SK-N-SH (cell line): Measurements from ENCODE around the gene BBX. TPM values are rescaled to one million over a fixed set of nuclear protein-coding genes. Genes with fewer than 3 reads are reported as not detected.

Source experiments
- CTCF ChIA-PET: fragments of 300-600, 350-600 bp; formaldehyde crosslinking; extraction: SDS; loops from one replicate; lab custom pipeline; 2021; lab: Yijun Ruan, JAX
- POLR2A ChIA-PET: fragments of 350-600 bp; sonication (Branson Sonifier 250); formaldehyde crosslinking; extraction: SDS; loops from one replicate; lab custom pipeline; 2020; ENCODE audit warnings: antibody characterized with exemption, inconsistent platforms; lab: Yijun Ruan, JAX
- DNase-seq: peaks from one replicate; pipeline ENCODE4 v3.0.0; 2012
- H2AFZ ChIP-seq: fragments of 200-600 bp; sonication (generic); 2 replicates; pipeline ENCODE4 v1.8.1; 2016; ENCODE audit warnings: antibody characterized with exemption, mild to moderate bottlenecking, low read depth
- H3F3A ChIP-seq: fragments of 200-600 bp; sonication (generic); replicated peaks from 2 replicates; pipeline ENCODE3; 2016; ENCODE audit warnings: antibody characterized with exemption, mild to moderate bottlenecking; ENCODE audit not compliant: insufficient read depth
- H3K27ac ChIP-seq, 2 experiments: fragments of 200-500 bp in 1 of 2; fragments of 200-600 bp in 1 of 2; sonication (Bioruptor generic) in 1 of 2; sonication (generic), shearing (Covaris generic) in 1 of 2; 2 replicates each; pipeline versions ENCODE4 v1.5.1 to v1.6.1; 2014 to 2016; ENCODE audit warnings: low read depth in 2 of 2, inconsistent platforms in 1 of 2, low read length in 1 of 2, mild to moderate bottlenecking in 1 of 2, mixed read lengths in 1 of 2
- H3K27me3 ChIP-seq: fragments of 200-600 bp; sonication (generic), shearing (Covaris generic); 2 replicates; pipeline ENCODE4 v1.6.1; 2016; ENCODE audit warnings: mixed run types; ENCODE audit not compliant: insufficient read depth
- H3K36me3 ChIP-seq, 2 experiments: fragments of 200-500 bp in 1 of 2; fragments of 200-600 bp in 1 of 2; sonication (Bioruptor generic) in 1 of 2; sonication (generic) in 1 of 2; replicated peaks in 1 of 2; 2 replicates each; pipeline versions ENCODE3 to v1.5.1; 2014 to 2016; ENCODE audit warnings: low read length in 1 of 2, mild to moderate bottlenecking in 1 of 2; ENCODE audit not compliant: insufficient read depth in 2 of 2, control insufficient read depth in 1 of 2
- H3K4me1 ChIP-seq, 2 experiments: fragments of 200-500 bp in 1 of 2; fragments of 200-600 bp in 1 of 2; sonication (Bioruptor generic) in 1 of 2; sonication (generic), shearing (Covaris generic) in 1 of 2; 2 replicates each; pipeline versions ENCODE4 v1.5.1 to v1.6.1; 2014 to 2016; ENCODE audit warnings: low read depth in 1 of 2, low read length in 1 of 2, mixed run types in 1 of 2; ENCODE audit not compliant: insufficient read depth in 2 of 2, control insufficient read depth in 1 of 2
- H3K4me2 ChIP-seq: fragments of 200-600 bp; sonication (generic), shearing (Covaris generic); 2 replicates; pipeline ENCODE4 v1.6.1; 2017; ENCODE audit warnings: mixed run types
- H3K4me3 ChIP-seq, 2 experiments: fragments of 200-500 bp in 1 of 2; fragments of 200-600 bp in 1 of 2; sonication (Bioruptor generic) in 1 of 2; sonication (generic), shearing (Covaris generic) in 1 of 2; 2 replicates each; pipeline versions ENCODE4 v1.5.1 to v1.8.1; 2014 to 2016; ENCODE audit warnings: low read depth in 2 of 2, inconsistent platforms in 1 of 2, low read length in 1 of 2, mild to moderate bottlenecking in 1 of 2, mixed read lengths in 1 of 2, moderate library complexity in 1 of 2
- H3K79me2 ChIP-seq: fragments of 200-600 bp; sonication (generic); 2 replicates; pipeline ENCODE4 v1.8.1; 2017; ENCODE audit warnings: mild to moderate bottlenecking; ENCODE audit not compliant: insufficient read depth
- H3K9ac ChIP-seq: fragments of 200-600 bp; sonication (generic); 2 replicates; pipeline ENCODE4 v1.6.1; 2017; ENCODE audit warnings: mixed run types
- H3K9me2 ChIP-seq: fragments of 200-600 bp; sonication (generic); 2 replicates; pipeline ENCODE4 v1.6.1; 2017; ENCODE audit warnings: mixed run types
- H3K9me3 ChIP-seq: fragments of 200-600 bp; sonication (generic); 2 replicates; pipeline ENCODE4 v1.6.1; 2017; ENCODE audit warnings: mixed run types, mild to moderate bottlenecking, moderate library complexity
- H4K20me1 ChIP-seq: fragments of 200-600 bp; sonication (generic); 2 replicates; pipeline ENCODE4 v1.6.1; 2017; ENCODE audit warnings: mild to moderate bottlenecking, mixed run types; ENCODE audit not compliant: insufficient read depth
- ELF1 ChIP-seq: IDR thresholded peaks from 2 replicates; pipeline ENCODE4 v1.4.0; 2012
- EZH2phosphoT487 ChIP-seq: fragments of 200-600 bp; sonication (generic); IDR thresholded peaks from 2 replicates; pipeline ENCODE4 v1.6.1; 2017; ENCODE audit warnings: low read depth, mixed run types, mild to moderate bottlenecking, antibody characterized with exemption, moderate library complexity, borderline replicate concordance
- FOXJ3 ChIP-seq: sonication (generic); formaldehyde crosslinking; IDR thresholded peaks from 2 replicates; pipeline ENCODE4 v1.5.1; 2020; ENCODE audit warnings: mild to moderate bottlenecking, missing genetic modification reagents
- FOXM1 ChIP-seq: IDR thresholded peaks from 2 replicates; pipeline ENCODE4 v1.4.0; 2012; ENCODE audit warnings: low read depth, mild to moderate bottlenecking
- GATA2 ChIP-seq: sonication (generic); formaldehyde crosslinking; IDR thresholded peaks from 2 replicates; pipeline ENCODE4 v1.5.0; 2020; ENCODE audit warnings: mild to moderate bottlenecking, missing genetic modification reagents
- IRF3 ChIP-seq: fragments of 150-350 bp; IDR thresholded peaks from 2 replicates; pipeline ENCODE4 v1.6.1; 2016; ENCODE audit warnings: mild to moderate bottlenecking, low read depth, low read length
- JUND ChIP-seq: IDR thresholded peaks from 2 replicates; pipeline ENCODE4 v1.4.0; 2012
- MAX ChIP-seq: IDR thresholded peaks from 2 replicates; pipeline ENCODE4 v1.4.0; 2012; ENCODE audit warnings: low read depth
- MEF2A ChIP-seq: IDR thresholded peaks from 2 replicates; pipeline ENCODE4 v1.4.0; 2012; ENCODE audit warnings: low read depth, borderline replicate concordance
- MXI1 ChIP-seq: IDR thresholded peaks from 2 replicates; pipeline ENCODE4 v1.6.1; 2012; ENCODE audit warnings: mild to moderate bottlenecking, low read depth, low read length, improper control_type of control experiment
- POLR2AphosphoS5 ChIP-seq: IDR thresholded peaks from 2 replicates; pipeline ENCODE4 v1.6.1; 2012; ENCODE audit warnings: low read depth, low read length
- RAD21 ChIP-seq: IDR thresholded peaks from 2 replicates; pipeline ENCODE4 v1.6.1; 2012; ENCODE audit warnings: mild to moderate bottlenecking, low read length
- REST ChIP-seq: IDR thresholded peaks from 2 replicates; pipeline ENCODE4 v1.6.1; 2012; ENCODE audit warnings: mild to moderate bottlenecking, low read depth, low read length, moderate library complexity
- RXRA ChIP-seq: IDR thresholded peaks from 2 replicates; pipeline ENCODE4 v1.4.0; 2012; ENCODE audit warnings: low read depth, mild to moderate bottlenecking, borderline replicate concordance
- TAF1 ChIP-seq: IDR thresholded peaks from 2 replicates; pipeline ENCODE4 v1.6.1; 2012; ENCODE audit warnings: low read depth, mild to moderate bottlenecking, low read length, moderate library complexity, borderline replicate concordance
- TCF12 ChIP-seq: IDR thresholded peaks from 2 replicates; pipeline ENCODE4 v1.4.0; 2012
- YY1 ChIP-seq: IDR thresholded peaks from 2 replicates; pipeline ENCODE4 v1.4.0; 2012; ENCODE audit warnings: low read depth, mild to moderate bottlenecking
- ZBTB33 ChIP-seq: IDR thresholded peaks from 2 replicates; pipeline ENCODE4 v1.4.0; 2012; ENCODE audit warnings: low read depth, borderline replicate concordance
- polyA plus RNA-seq, 3 experiments: library from polyadenylated mRNA; depleted of rRNA; stranded (reverse); fragments of >200 nt; gene quantifications; 2 replicates each; pipeline ENCODE4 v1.2.3, GENCODE V29; 2012

Gene BBX
- polyA plus RNA-seq, 1 of the 3 experiments (the other 2 are of a cell fraction) = 14.2 TPM

- POLR2A ChIA-PET = no interaction called here
Measured at GRCh38 chr3:107737914-107738313, 215.2 kb downstream of the BBX start.

More at GRCh38 chr3:107737914-107738313, 215.2 kb downstream of the BBX start:
- H3K36me3 ChIP-seq = peaks cover 7 to 10% of the 10 kb centered on the region in 2 experiments
- no peaks in the 10 kb centered on the region for H3K79me2 ChIP-seq
- no peak overlapping the region for H3K9ac ChIP-seq
- no peaks in the 10 kb centered on the region for H3K9me2 ChIP-seq
- H3F3A ChIP-seq = no peaks in the 10 kb centered on the region
- no peaks in the 10 kb centered on the region; a peak in 1 of 4 replicates for H3K4me1 ChIP-seq
- no peak overlapping the region for H3K4me2 ChIP-seq
- H4K20me1 ChIP-seq = no peaks in the 10 kb centered on the region
- no peak overlapping the region for H3K4me3 ChIP-seq
- DNase-seq = no peak
- no peak overlapping the region for H3K27ac ChIP-seq
- no peak for TF ChIP-seq MXI1
- no peak for TF ChIP-seq TAF1
- TF ChIP-seq YY1 = no peak
- TF ChIP-seq REST = no peak
- TF ChIP-seq GATA2 = no peak
- no peak for TF ChIP-seq RXRA
- TF ChIP-seq FOXM1 = no peak
- no peak for TF ChIP-seq MAX
- no peak for TF ChIP-seq RAD21
- TF ChIP-seq TCF12 = no peak
- no peak for TF ChIP-seq ZBTB33
- TF ChIP-seq EZH2phosphoT487 = no peak
- TF ChIP-seq ELF1 = no peak
- TF ChIP-seq MEF2A = no peak
- TF ChIP-seq JUND = no peak
- no peak for TF ChIP-seq POLR2AphosphoS5
- no peak for TF ChIP-seq FOXJ3 (CRISPR knock-in tag)
- TF ChIP-seq IRF3 = no peak
- TF ChIP-seq, all 33 proteins: peak for 0
- CTCF ChIA-PET = interaction anchor here (1.4 to 8.8 kb wide), 3 partner anchors 16 to 61 kb away, joined by 4 to 99 read pairs (median 5); no protein-coding TSS in a partner anchor
- no peaks in the 10 kb centered on the region for H3K9me3 ChIP-seq
- no peaks in the 10 kb centered on the region for H3K27me3 ChIP-seq
- no peak overlapping the region for H2AFZ ChIP-seq
